ENCODE results near the gene DACH1.

Gene DACH1

GRCh38 chr13:71771144-71771543 lies 95.9 kb downstream of the DACH1 start:
- DNase-seq: no peak

GRCh38 chr13:71770710-71771109 lies 96.3 kb downstream of the DACH1 start:
- no peak for DNase-seq

- DNase-seq: no peak
These were observed 98.1 kb downstream of the DACH1 start for GRCh38 chr13:71768881-71769280.

- no peak for DNase-seq
These were observed 107.1 kb downstream of the DACH1 start for GRCh38 chr13:71759651-71760511.

GRCh38 chr13:71758828-71759227 lies 108.2 kb downstream of the DACH1 start:
- no peak for DNase-seq

- no peak for DNase-seq
These were observed 112.5 kb downstream of the DACH1 start for GRCh38 chr13:71754407-71754974.

- DNase-seq: no peak
These were observed 114.1 kb downstream of the DACH1 start for GRCh38 chr13:71752775-71753513.

GRCh38 chr13:71751073-71751472 lies 115.9 kb downstream of the DACH1 start:
- no peak for DNase-seq

GRCh38 chr13:71730267-71730666 lies 136.7 kb downstream of the DACH1 start:
- no peak for DNase-seq

- DNase-seq: no peak
These were observed 137.6 kb downstream of the DACH1 start for GRCh38 chr13:71729441-71729840.

- no peak for DNase-seq
These were observed 139.3 kb downstream of the DACH1 start for GRCh38 chr13:71727662-71728061.

GRCh38 chr13:71727042-71727441 lies 140.0 kb downstream of the DACH1 start:
- DNase-seq: no peak

- peak; percentile 1 for DNase-seq
These were observed 144.8 kb downstream of the DACH1 start for GRCh38 chr13:71722206-71722605.

GRCh38 chr13:71721104-71721503 lies 145.9 kb downstream of the DACH1 start:
- DNase-seq: no peak

- no peak for DNase-seq
These were observed 148.1 kb downstream of the DACH1 start for GRCh38 chr13:71718931-71719330.

GRCh38 chr13:71714802-71715375 lies 152.1 kb downstream of the DACH1 start:
- DNase-seq: no peak

- no peak for DNase-seq
These were observed 153.9 kb downstream of the DACH1 start for GRCh38 chr13:71712988-71713653.

GRCh38 chr13:71704656-71705055 lies 162.3 kb downstream of the DACH1 start:
- DNase-seq: no peak

GRCh38 chr13:71703138-71703537 lies 163.9 kb downstream of the DACH1 start:
- DNase-seq: no peak

GRCh38 chr13:71702253-71702652 lies 164.8 kb downstream of the DACH1 start:
- no peak for DNase-seq

- no peak for DNase-seq
These were observed 165.3 kb downstream of the DACH1 start for GRCh38 chr13:71701741-71702140.

GRCh38 chr13:71699342-71699741 lies 167.7 kb downstream of the DACH1 start:
- no peak for DNase-seq

- DNase-seq: no peak
These were observed 171.3 kb downstream of the DACH1 start for GRCh38 chr13:71695662-71696061.
